Lower lobe of right lung (tissue), 2 donors: ENCODE data around the gene SPATA21. TPM values are rescaled to one million over a fixed set of nuclear protein-coding genes. Genes with fewer than 3 reads are reported as not detected.
A peak's percentile ranks its signal among the peaks of the same experiment; 100 is the strongest.

Experiments used
- ATAC-seq, 2 donors: fragments of 200-7000 bp; cut with Tn5 transposase; one replicate each; pipeline ENCODE4 v1.9.1; 2020 to 2022; ENCODE audit warnings: mild to moderate bottlenecking in 2 of 2, moderate library complexity in 2 of 2
- DNase-seq: peaks from one replicate; pipeline ENCODE4 v3.0.0-alpha.2; 2020
- H3K27ac ChIP-seq: fragments of 200-600 bp; one replicate; pipeline ENCODE4 v1.8.0; 2022
- H3K27me3 ChIP-seq: fragments of 200-600 bp; one replicate; pipeline ENCODE4 v1.8.0; 2022; ENCODE audit warnings: low read depth
- H3K36me3 ChIP-seq: fragments of 200-600 bp; one replicate; pipeline ENCODE4 v1.8.0; 2022; ENCODE audit warnings: mild to moderate bottlenecking
- H3K4me1 ChIP-seq: fragments of 200-600 bp; one replicate; pipeline ENCODE4 v1.8.0; 2022
- H3K4me3 ChIP-seq: fragments of 200-600 bp; one replicate; pipeline ENCODE4 v1.8.0; 2022; ENCODE audit warnings: mild to moderate bottlenecking
- H3K9me3 ChIP-seq: fragments of 200-600 bp; one replicate; pipeline ENCODE4 v1.8.0; 2022
- CTCF ChIP-seq: fragments of 200-600 bp; IDR thresholded peaks from one replicate; pipeline ENCODE4 v1.8.0; 2022; ENCODE audit warnings: antibody characterized with exemption, mild to moderate bottlenecking
- intact Hi-C: fragments of 100-400 bp; cut with DNase I; formaldehyde crosslinking; loops from one replicate; pipeline ENCODE4 v1.11.0; 2022
- total RNA-seq: library from RNA; stranded (reverse); fragmentation: NEBNext Ultra II Directional; extraction: Animal tissue kit (Norgen Biotek cat#: 25700); gene quantifications from one replicate; pipeline ENCODE4 v1.2.1, GENCODE V29; 2021
- donor health status: DM: no; HTN: yes; CAD: no; lungs with severe emphysema.

Gene SPATA21
- total RNA-seq, 1 donor from 2014 or later: not detected

- H3K36me3 ChIP-seq: no peaks in the 10 kb centered on the region
- intact Hi-C loops: no loop called here
- no peaks in the 10 kb centered on the region for H3K27me3 ChIP-seq
- ATAC-seq (no peak), DNase-seq (no peak)
- H3K9me3 ChIP-seq: no peaks in the 10 kb centered on the region
- peaks cover 8% of the 10 kb centered on the region for H3K4me1 ChIP-seq
- no peak overlapping the region for H3K4me3 ChIP-seq
- no peak for TF ChIP-seq CTCF
- H3K27ac ChIP-seq: no peak overlapping the region
Measured at GRCh38 chr1:16434501-16434900, 2.7 kb downstream of the SPATA21 start.

GRCh38 chr1:16434007-16434406 is 3.2 kb downstream of the SPATA21 start:
- intact Hi-C loops: no loop called here
- ATAC-seq (no peak), DNase-seq (no peak)
- Histone ChIP-seq H3K4me3 (no peak overlapping the region), H3K4me1 (peaks cover 8% of the 10 kb centered on the region), H3K36me3 (no peaks in the 10 kb centered on the region), H3K27me3 (no peaks in the 10 kb centered on the region), H3K27ac (no peak overlapping the region), H3K9me3 (no peaks in the 10 kb centered on the region)
- no peak for TF ChIP-seq CTCF

- DNase-seq (no peak), ATAC-seq (peak in 1 of 2 donors; percentile 38)
- no peaks in the 10 kb centered on the region for H3K9me3 ChIP-seq
- no peaks in the 10 kb centered on the region for H3K36me3 ChIP-seq
- no peaks in the 10 kb centered on the region for H3K27me3 ChIP-seq
- intact Hi-C loops: no loop called here
- no peak for TF ChIP-seq CTCF
- no peak overlapping the region for H3K4me3 ChIP-seq
- H3K27ac ChIP-seq: no peak overlapping the region
- peaks cover 8% of the 10 kb centered on the region for H3K4me1 ChIP-seq
Measured at GRCh38 chr1:16433030-16433429, 4.2 kb downstream of the SPATA21 start.

- no peak for TF ChIP-seq CTCF
- DNase-seq (no peak), ATAC-seq (no peak)
- no peaks in the 10 kb centered on the region for H3K9me3 ChIP-seq
- H3K4me3 ChIP-seq: no peak overlapping the region
- no peaks in the 10 kb centered on the region for H3K27me3 ChIP-seq
- H3K4me1 ChIP-seq: peaks cover 8% of the 10 kb centered on the region
- no peak overlapping the region for H3K27ac ChIP-seq
- no peaks in the 10 kb centered on the region for H3K36me3 ChIP-seq
- intact Hi-C loops: no loop called here
Measured at GRCh38 chr1:16430606-16431005, 6.6 kb downstream of the SPATA21 start.

- Histone ChIP-seq H3K27ac (no peak overlapping the region), H3K27me3 (no peaks in the 10 kb centered on the region), H3K36me3 (no peaks in the 10 kb centered on the region), H3K9me3 (no peaks in the 10 kb centered on the region), H3K4me1 (no peaks in the 10 kb centered on the region), H3K4me3 (no peak overlapping the region)
- no peak for DNase-seq
- intact Hi-C loops: no loop called here
- TF ChIP-seq CTCF: no peak
- ATAC-seq: no peak
Measured at GRCh38 chr1:16425125-16426025, 11.8 kb downstream of the SPATA21 start.
